ELR (cell line): ENCODE measurements around the gene PTPRN2.

Source experiments
- DNase-seq: peaks from one replicate; pipeline ENCODE4 v3.0.0-alpha.2; 2015; ENCODE audit warnings: low read depth

The PTPRN2 gene

GRCh38 chr7:157813741-157814661, 773.6 kb downstream of the PTPRN2 start:
- DNase-seq, result no peak

- no peak for DNase-seq
Observed at GRCh38 chr7:157813053-157813452, 774.6 kb downstream of the PTPRN2 start.

GRCh38 chr7:157811946-157812345, 775.7 kb downstream of the PTPRN2 start:
- no peak for DNase-seq

GRCh38 chr7:157809863-157810851, 777.5 kb downstream of the PTPRN2 start:
- DNase-seq, result no peak

GRCh38 chr7:157809154-157809862, 778.3 kb downstream of the PTPRN2 start:
- no peak for DNase-seq

- DNase-seq, result no peak
Observed at GRCh38 chr7:157808042-157808441, 779.6 kb downstream of the PTPRN2 start.

- DNase-seq, result no peak
Observed at GRCh38 chr7:157807510-157807909, 780.1 kb downstream of the PTPRN2 start.

- no peak for DNase-seq
Observed at GRCh38 chr7:157806711-157807110, 780.9 kb downstream of the PTPRN2 start.

- no peak for DNase-seq
Observed at GRCh38 chr7:157805713-157806112, 781.9 kb downstream of the PTPRN2 start.

GRCh38 chr7:157803906-157804305, 783.7 kb downstream of the PTPRN2 start:
- no peak for DNase-seq

GRCh38 chr7:157801971-157802675, 785.5 kb downstream of the PTPRN2 start:
- DNase-seq, result no peak

GRCh38 chr7:157801113-157801512, 786.5 kb downstream of the PTPRN2 start:
- no peak for DNase-seq

GRCh38 chr7:157800281-157800680, 787.3 kb downstream of the PTPRN2 start:
- no peak for DNase-seq

GRCh38 chr7:157799076-157799685, 788.4 kb downstream of the PTPRN2 start:
- DNase-seq, result no peak

GRCh38 chr7:157797361-157797760, 790.3 kb downstream of the PTPRN2 start:
- DNase-seq, result no peak

GRCh38 chr7:157796846-157797245, 790.8 kb downstream of the PTPRN2 start:
- DNase-seq, result no peak

- no peak for DNase-seq
Observed at GRCh38 chr7:157795643-157796042, 792.0 kb downstream of the PTPRN2 start.

- DNase-seq, result no peak
Observed at GRCh38 chr7:157795199-157795598, 792.4 kb downstream of the PTPRN2 start.

GRCh38 chr7:157794746-157795065, 792.9 kb downstream of the PTPRN2 start:
- DNase-seq, result no peak

- no peak for DNase-seq
Observed at GRCh38 chr7:157793973-157794745, 793.5 kb downstream of the PTPRN2 start.

GRCh38 chr7:157793087-157793353, 794.6 kb downstream of the PTPRN2 start:
- DNase-seq, result no peak
